NB4 (cell line): ENCODE data around the gene B4GAT1.

Experiments used
- DNase-seq: peaks from one replicate; pipeline ENCODE4 v3.0.0; 2010; ENCODE audit warnings: low read depth
- H3K4me3 ChIP-seq: one replicate; pipeline ENCODE4 v1.5.1; 2011; ENCODE audit warnings: mild to moderate bottlenecking, low read depth, low read length, moderate library complexity
- MAX ChIP-seq: IDR thresholded peaks from 2 replicates; pipeline ENCODE4 v1.6.1; 2011; ENCODE audit warnings: low read depth, low read length
- MYC ChIP-seq: IDR thresholded peaks from 2 replicates; pipeline ENCODE4 v1.6.1; 2011; ENCODE audit warnings: low read depth, low read length
- POLR2A ChIP-seq: IDR thresholded peaks from 2 replicates; pipeline ENCODE4 v1.6.1; 2011; ENCODE audit warnings: mild to moderate bottlenecking; ENCODE audit not compliant: insufficient read length; ENCODE audit errors: extremely low read depth
- TF ChIP-seq, protein P1 (sequence below): IDR thresholded peaks from one replicate; pipeline ENCODE4 v1.5.1; 2012; ENCODE audit warnings: low read depth, low read length

Gene B4GAT1

GRCh38 chr11:66341502-66342126 is 5.8 kb downstream of the B4GAT1 start:
- TF ChIP-seq MYC (no peak), MAX (no peak), POLR2A (no peak)
- TF ChIP-seq, protein P1, sequence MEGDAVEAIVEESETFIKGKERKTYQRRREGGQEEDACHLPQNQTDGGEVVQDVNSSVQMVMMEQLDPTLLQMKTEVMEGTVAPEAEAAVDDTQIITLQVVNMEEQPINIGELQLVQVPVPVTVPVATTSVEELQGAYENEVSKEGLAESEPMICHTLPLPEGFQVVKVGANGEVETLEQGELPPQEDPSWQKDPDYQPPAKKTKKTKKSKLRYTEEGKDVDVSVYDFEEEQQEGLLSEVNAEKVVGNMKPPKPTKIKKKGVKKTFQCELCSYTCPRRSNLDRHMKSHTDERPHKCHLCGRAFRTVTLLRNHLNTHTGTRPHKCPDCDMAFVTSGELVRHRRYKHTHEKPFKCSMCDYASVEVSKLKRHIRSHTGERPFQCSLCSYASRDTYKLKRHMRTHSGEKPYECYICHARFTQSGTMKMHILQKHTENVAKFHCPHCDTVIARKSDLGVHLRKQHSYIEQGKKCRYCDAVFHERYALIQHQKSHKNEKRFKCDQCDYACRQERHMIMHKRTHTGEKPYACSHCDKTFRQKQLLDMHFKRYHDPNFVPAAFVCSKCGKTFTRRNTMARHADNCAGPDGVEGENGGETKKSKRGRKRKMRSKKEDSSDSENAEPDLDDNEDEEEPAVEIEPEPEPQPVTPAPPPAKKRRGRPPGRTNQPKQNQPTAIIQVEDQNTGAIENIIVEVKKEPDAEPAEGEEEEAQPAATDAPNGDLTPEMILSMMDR, result no peak

GRCh38 chr11:66340596-66341501 is 6.6 kb downstream of the B4GAT1 start:
- no peak overlapping the region for H3K4me3 ChIP-seq
- no peak for DNase-seq
- no peak for TF ChIP-seq MAX
- TF ChIP-seq MYC, result no peak
- no peak for TF ChIP-seq POLR2A
- TF ChIP-seq, protein P1, result no peak

More at GRCh38 chr11:66341502-66342126, 5.8 kb downstream of the B4GAT1 start:
- DNase-seq, result no peak
- H3K4me3 ChIP-seq, result no peak overlapping the region

DNA sequence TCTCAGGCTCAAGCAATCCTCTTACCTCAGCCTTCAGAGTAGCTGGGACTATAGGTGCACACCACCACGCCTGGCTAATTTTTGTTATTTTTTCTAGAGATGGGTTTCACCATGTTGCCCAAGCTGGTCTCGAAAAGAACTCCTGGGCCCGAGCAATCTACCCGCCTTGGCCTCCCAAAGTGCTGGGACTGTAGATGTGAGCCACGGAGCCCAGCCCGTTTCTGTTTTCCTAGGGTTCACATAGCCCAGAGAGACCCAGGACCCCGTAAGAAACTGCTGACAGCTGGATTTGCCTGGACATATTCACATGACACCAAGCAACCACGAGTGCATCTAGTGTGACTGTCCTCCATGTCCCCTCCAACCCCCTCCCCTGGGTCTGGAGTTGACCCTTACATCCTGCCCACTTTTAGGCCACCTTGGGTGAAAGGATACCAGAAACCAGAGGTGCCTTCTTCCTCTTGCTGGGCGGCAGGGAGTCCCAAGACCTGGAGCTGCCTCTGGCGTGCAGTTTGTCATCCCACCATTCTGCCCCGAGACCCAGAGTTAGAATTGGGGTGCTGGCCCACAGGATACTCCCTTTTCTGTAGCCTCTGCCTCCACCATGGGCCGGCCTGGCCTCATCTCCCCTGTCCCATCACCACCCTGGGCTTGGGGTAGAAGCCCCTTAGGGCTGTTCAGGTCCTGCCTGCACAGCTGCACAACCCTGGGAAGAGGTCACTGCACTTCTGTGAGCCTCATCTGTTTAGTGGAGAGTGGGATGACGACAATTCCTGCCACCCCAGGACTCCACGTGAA is 7.5 kb downstream of the B4GAT1 start:
- TF ChIP-seq POLR2A, result no peak
- TF ChIP-seq, protein P1, result no peak
- no peak for TF ChIP-seq MYC
- TF ChIP-seq MAX, result no peak
- H3K4me3 ChIP-seq, result no peak overlapping the region
- no peak for DNase-seq

DNA sequence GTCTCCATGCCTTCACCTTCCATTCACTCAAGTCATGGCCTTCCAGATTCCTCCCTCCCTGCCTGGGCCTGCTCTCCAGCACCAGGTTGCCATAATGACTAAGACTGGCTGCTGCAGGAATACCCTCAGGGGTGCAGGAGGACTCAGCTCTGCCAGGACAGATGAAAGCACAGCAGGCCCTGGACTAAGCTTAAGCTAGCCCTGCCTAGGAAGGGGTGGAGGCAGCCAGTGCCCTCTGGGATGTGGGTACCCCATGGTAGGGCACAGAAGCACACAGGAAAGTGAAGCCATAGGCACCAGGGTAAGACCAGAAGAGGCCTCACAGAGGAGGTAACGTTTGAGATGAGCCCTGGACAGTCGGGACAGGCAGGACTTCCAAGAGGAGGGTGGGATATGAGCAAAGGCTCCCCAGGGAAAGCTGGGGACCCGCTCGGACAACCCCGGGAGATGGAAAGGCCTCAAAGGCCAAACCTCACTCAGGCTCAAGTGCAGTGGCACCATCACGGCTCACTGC is 8.2 kb downstream of the B4GAT1 start:
- DNase-seq, result no peak
- TF ChIP-seq MAX (no peak), MYC (no peak), POLR2A (no peak)
- TF ChIP-seq, protein P1, result no peak
- no peak overlapping the region for H3K4me3 ChIP-seq

DNA sequence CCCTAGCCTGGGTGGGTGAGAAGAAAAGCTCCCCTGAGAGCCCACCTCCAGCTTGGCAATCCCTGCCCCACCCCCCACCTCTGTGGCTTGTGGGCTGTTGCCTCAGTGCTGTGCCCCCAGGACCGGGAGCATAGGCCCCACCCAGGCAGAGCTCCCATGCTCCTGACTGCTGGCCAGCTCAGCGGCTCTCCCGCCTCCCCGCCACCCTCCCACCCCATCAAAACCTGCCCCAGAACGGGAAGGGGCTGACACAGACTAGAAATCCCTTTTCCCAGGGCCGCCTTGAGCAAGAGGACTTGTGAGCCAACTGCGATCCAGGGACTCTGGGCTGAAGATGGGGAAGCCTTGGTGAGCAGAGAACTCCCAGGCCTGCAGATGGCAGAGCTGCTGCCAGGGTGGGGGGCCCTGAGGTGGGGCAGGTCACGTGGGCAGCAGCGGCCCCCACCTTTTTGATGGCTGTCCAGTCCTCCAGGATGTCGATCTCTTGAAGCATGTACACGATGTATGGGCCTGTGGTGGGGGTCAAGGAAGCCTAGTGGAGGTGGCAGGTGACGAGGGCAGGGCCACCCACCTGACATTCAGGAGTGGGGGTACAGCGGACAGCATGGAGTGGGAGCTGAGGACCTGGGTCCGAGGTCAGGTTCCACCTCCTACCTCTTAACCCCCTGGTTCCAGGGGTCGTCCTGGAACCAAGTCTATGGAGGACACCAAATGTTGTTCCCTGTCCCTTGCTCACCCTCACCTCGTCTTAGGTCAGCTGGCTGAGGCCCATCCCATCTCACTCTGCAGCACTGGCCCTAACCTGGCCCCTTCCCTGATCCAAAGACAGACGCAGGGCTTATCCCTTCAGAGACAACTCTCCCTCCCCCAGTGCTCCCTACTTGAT is 8.9 kb downstream of the B4GAT1 start:
- no peak for TF ChIP-seq MAX
- no peak for TF ChIP-seq MYC
- TF ChIP-seq, protein P1, result no peak
- TF ChIP-seq POLR2A, result no peak
- no peak overlapping the region for H3K4me3 ChIP-seq
- DNase-seq, result peak; percentile 45
